CD4-positive, CD25-positive, alpha-beta regulatory T cell (primary cell): ENCODE data around the gene DNAH2. TPM values are rescaled to one million over a fixed set of nuclear protein-coding genes. Genes with fewer than 3 reads are reported as not detected.

Experiments used
- ATAC-seq, 2 donors: fragments of 150-1000 bp; cut with Tn5 transposase; one replicate each; pipeline ENCODE4 v1.10.0; 2021; ENCODE audit warnings: low read depth in 2 of 2, moderate number of reproducible peaks in 2 of 2, moderate library complexity in 1 of 2
- DNase-seq, 3 donors: peaks; one replicate each; pipeline versions ENCODE4 v3.0.0 to v3.0.0-alpha.2; 2012 to 2022; ENCODE audit warnings: mixed read lengths in 1 of 3
- H3K27ac ChIP-seq: one replicate; pipeline ENCODE4 v1.7.0; 2013; ENCODE audit warnings: mild to moderate bottlenecking, low read length; ENCODE audit not compliant: insufficient read depth, poor library complexity, severe bottlenecking
- H3K27me3 ChIP-seq: one replicate; pipeline ENCODE4 v1.7.0; 2013; ENCODE audit warnings: low read length; ENCODE audit not compliant: control insufficient read depth, insufficient read depth
- H3K36me3 ChIP-seq: one replicate; pipeline ENCODE4 v1.7.0; 2013; ENCODE audit warnings: mild to moderate bottlenecking, low read length, moderate library complexity; ENCODE audit not compliant: control insufficient read depth, insufficient read depth
- H3K4me1 ChIP-seq: 2 replicates; pipeline ENCODE4 v1.7.0; 2013; ENCODE audit warnings: mild to moderate bottlenecking, low read length; ENCODE audit not compliant: insufficient read depth, control insufficient read depth, poor library complexity, severe bottlenecking
- H3K4me3 ChIP-seq: one replicate; pipeline ENCODE4 v1.7.0; 2013; ENCODE audit warnings: low read depth, mild to moderate bottlenecking, low read length, moderate library complexity
- H3K9me3 ChIP-seq, 2 experiments: 1 replicate in 1 of 2; 2 replicates in 1 of 2; pipeline ENCODE4 v1.7.0; 2013; ENCODE audit warnings: low read length in 2 of 2, mild to moderate bottlenecking in 1 of 2, moderate library complexity in 1 of 2; ENCODE audit not compliant: control insufficient read depth in 2 of 2
- H3K27ac Mint-ChIP-seq, 3 donors: one replicate each; pipeline ENCODE4 v1.8.0; 2020 to 2022; ENCODE audit warnings: mild to moderate bottlenecking in 3 of 3, mixed read lengths in 3 of 3, moderate library complexity in 2 of 3
- H3K27me3 Mint-ChIP-seq: one replicate; pipeline ENCODE4 v1.8.0; 2022; ENCODE audit warnings: mild to moderate bottlenecking, mixed read lengths
- H3K36me3 Mint-ChIP-seq: one replicate; pipeline ENCODE4 v1.8.0; 2020; ENCODE audit warnings: mixed read lengths
- H3K4me1 Mint-ChIP-seq, 4 donors: one replicate each; pipeline ENCODE4 v1.8.0; 2020 to 2022; ENCODE audit warnings: mixed read lengths in 4 of 4, mild to moderate bottlenecking in 1 of 4
- H3K4me3 Mint-ChIP-seq, 4 donors: one replicate each; pipeline ENCODE4 v1.8.0; 2020 to 2022; ENCODE audit warnings: mild to moderate bottlenecking in 4 of 4, mixed read lengths in 4 of 4, moderate library complexity in 3 of 4
- H3K9me3 Mint-ChIP-seq, 7 donors: one replicate each; pipeline ENCODE4 v1.8.0; 2020 to 2022; ENCODE audit warnings: mixed read lengths in 7 of 7, mild to moderate bottlenecking in 3 of 7, moderate library complexity in 2 of 7
- polyA plus RNA-seq, 4 donors: library from polyadenylated mRNA; unstranded; fragments of 300-500 nt; fragmentation: Illumina TruSeq; gene quantifications; one replicate each; pipeline ENCODE4 v1.2.3, GENCODE V29; 2021
- total RNA-seq: library from RNA; stranded (reverse); gene quantifications from one replicate; pipeline ENCODE4 v1.2.3, GENCODE V29; 2022

DNAH2 gene
- total and polyA plus RNA-seq, 5 donors from 2014 or later = not detected

- peaks cover 4% of the 10 kb centered on the region for H3K27me3 ChIP-seq
- DNase-seq = no peak
- H3K9me3 ChIP-seq = no peaks in the 10 kb centered on the region
- Mint-ChIP-seq H3K4me1 (no peaks in the 10 kb centered on the region), H3K4me3 (no peak overlapping the region), H3K9me3 (no peaks in the 10 kb centered on the region), H3K27me3 (peaks cover 9% of the 10 kb centered on the region), H3K27ac (no peak overlapping the region), H3K36me3 (no peaks in the 10 kb centered on the region)
- H3K36me3 ChIP-seq = no peaks in the 10 kb centered on the region
- no peak for ATAC-seq
- no peaks in the 10 kb centered on the region for H3K4me1 ChIP-seq
- H3K27ac ChIP-seq = no peak overlapping the region
- no peak overlapping the region for H3K4me3 ChIP-seq
Measured at GRCh38 chr17:7754656-7755055, 37.1 kb downstream of the DNAH2 start.

GRCh38 chr17:7755095-7755890 lies 37.7 kb downstream of the DNAH2 start:
- no peaks in the 10 kb centered on the region for H3K36me3 ChIP-seq
- H3K9me3 ChIP-seq = no peaks in the 10 kb centered on the region
- H3K27ac Mint-ChIP-seq = no peak overlapping the region
- DNase-seq = no peak
- no peak overlapping the region for H3K4me3 Mint-ChIP-seq
- no peak overlapping the region for H3K27ac ChIP-seq
- no peaks in the 10 kb centered on the region for H3K4me1 Mint-ChIP-seq
- ATAC-seq = no peak
- H3K27me3 ChIP-seq = peaks cover 3% of the 10 kb centered on the region
- no peaks in the 10 kb centered on the region for H3K4me1 ChIP-seq
- peaks cover 7% of the 10 kb centered on the region for H3K27me3 Mint-ChIP-seq
- H3K9me3 Mint-ChIP-seq = no peaks in the 10 kb centered on the region
- no peak overlapping the region for H3K4me3 ChIP-seq
- no peaks in the 10 kb centered on the region for H3K36me3 Mint-ChIP-seq

GRCh38 chr17:7756968-7757367 lies 39.4 kb downstream of the DNAH2 start:
- Histone ChIP-seq H3K36me3 (no peaks in the 10 kb centered on the region), H3K4me3 (no peak overlapping the region), H3K27ac (no peak overlapping the region), H3K4me1 (no peaks in the 10 kb centered on the region), H3K9me3 (no peaks in the 10 kb centered on the region), H3K27me3 (no peaks in the 10 kb centered on the region)
- DNase-seq (no peak), ATAC-seq (no peak)
- no peaks in the 10 kb centered on the region for H3K36me3 Mint-ChIP-seq
- peaks cover 5% of the 10 kb centered on the region for H3K27me3 Mint-ChIP-seq
- no peak overlapping the region for H3K27ac Mint-ChIP-seq
- peaks cover 0 to under 1% (median 0%) of the 10 kb centered on the region in 7 donors for H3K9me3 Mint-ChIP-seq
- no peak overlapping the region for H3K4me3 Mint-ChIP-seq
- no peaks in the 10 kb centered on the region for H3K4me1 Mint-ChIP-seq

- Histone ChIP-seq H3K36me3 (no peaks in the 10 kb centered on the region), H3K9me3 (no peaks in the 10 kb centered on the region), H3K27ac (no peak overlapping the region), H3K4me3 (no peak overlapping the region), H3K4me1 (no peaks in the 10 kb centered on the region), H3K27me3 (no peaks in the 10 kb centered on the region)
- H3K4me1 Mint-ChIP-seq = no peaks in the 10 kb centered on the region
- DNase-seq (no peak), ATAC-seq (no peak)
- no peaks in the 10 kb centered on the region for H3K36me3 Mint-ChIP-seq
- H3K27me3 Mint-ChIP-seq = peaks cover 4% of the 10 kb centered on the region
- no peak overlapping the region for H3K4me3 Mint-ChIP-seq
- H3K27ac Mint-ChIP-seq = no peak overlapping the region
- peaks cover 0 to 4% (median 0%) of the 10 kb centered on the region in 7 donors for H3K9me3 Mint-ChIP-seq
Measured at GRCh38 chr17:7763919-7764318, 46.4 kb downstream of the DNAH2 start.

GRCh38 chr17:7767004-7767403 lies 49.5 kb downstream of the DNAH2 start:
- no peak overlapping the region for H3K27ac ChIP-seq
- Mint-ChIP-seq H3K4me1 (no peaks in the 10 kb centered on the region), H3K27ac (no peak overlapping the region), H3K4me3 (no peak overlapping the region), H3K9me3 (peaks cover 0 to 3% (median 0%) of the 10 kb centered on the region in 7 donors), H3K27me3 (peaks cover 4% of the 10 kb centered on the region), H3K36me3 (no peaks in the 10 kb centered on the region)
- no peaks in the 10 kb centered on the region for H3K4me1 ChIP-seq
- H3K4me3 ChIP-seq = no peak overlapping the region
- DNase-seq (no peak), ATAC-seq (no peak)
- no peaks in the 10 kb centered on the region for H3K36me3 ChIP-seq
- H3K9me3 ChIP-seq = no peaks in the 10 kb centered on the region
- peaks cover 4% of the 10 kb centered on the region for H3K27me3 ChIP-seq

GRCh38 chr17:7767405-7768021 lies 50.0 kb downstream of the DNAH2 start:
- Histone ChIP-seq H3K27me3 (peaks cover 4% of the 10 kb centered on the region), H3K4me1 (no peaks in the 10 kb centered on the region), H3K27ac (no peak overlapping the region), H3K36me3 (no peaks in the 10 kb centered on the region), H3K4me3 (no peak overlapping the region), H3K9me3 (no peaks in the 10 kb centered on the region)
- peak overlapping the region in 1 of 4 donors; percentile 43 for H3K4me3 Mint-ChIP-seq
- ATAC-seq (no peak), DNase-seq (no peak)
- no peaks in the 10 kb centered on the region for H3K36me3 Mint-ChIP-seq
- no peak overlapping the region for H3K27ac Mint-ChIP-seq
- H3K9me3 Mint-ChIP-seq = peaks cover 0 to 2% (median 0%) of the 10 kb centered on the region in 7 donors
- no peaks in the 10 kb centered on the region for H3K4me1 Mint-ChIP-seq
- H3K27me3 Mint-ChIP-seq = peaks cover 4% of the 10 kb centered on the region

GRCh38 chr17:7769854-7770253 lies 52.3 kb downstream of the DNAH2 start:
- DNase-seq = no peak
- H3K27ac ChIP-seq = no peak overlapping the region
- H3K4me3 ChIP-seq = no peak overlapping the region
- peaks cover 8% of the 10 kb centered on the region for H3K27me3 ChIP-seq
- H3K36me3 Mint-ChIP-seq = no peaks in the 10 kb centered on the region
- H3K4me3 Mint-ChIP-seq = no peak overlapping the region
- H3K4me1 Mint-ChIP-seq = no peaks in the 10 kb centered on the region
- peaks cover 0 to 2% (median 0%) of the 10 kb centered on the region in 7 donors for H3K9me3 Mint-ChIP-seq
- no peaks in the 10 kb centered on the region for H3K36me3 ChIP-seq
- no peaks in the 10 kb centered on the region for H3K4me1 ChIP-seq
- H3K9me3 ChIP-seq = no peaks in the 10 kb centered on the region
- no peak overlapping the region for H3K27ac Mint-ChIP-seq
- H3K27me3 Mint-ChIP-seq = peaks cover 15% of the 10 kb centered on the region
- ATAC-seq = no peak
